ENCODE results near the gene TSPO2. TPM values are rescaled to one million over a fixed set of nuclear protein-coding genes. Genes with fewer than 3 reads are reported as not detected.
A peak's percentile ranks its signal among the peaks of the same experiment; 100 is the strongest.

Gene TSPO2
- total and polyA plus RNA-seq, 5 donors from 2014 or later = not detected

- peaks cover 8 to 31% (median 23%) of the 10 kb centered on the region in 4 donors for H3K4me1 Mint-ChIP-seq
- no peaks in the 10 kb centered on the region for H3K27me3 ChIP-seq (ENCODE audit: control insufficient read depth, insufficient read depth, low read length)
- H3K36me3 ChIP-seq (ENCODE audit: control insufficient read depth, insufficient read depth, low read length) = no peaks in the 10 kb centered on the region
- peak overlapping the region; percentile 88 to 95 (median 90) for H3K4me3 Mint-ChIP-seq
- peak overlapping the region; percentile 81 for H3K4me3 ChIP-seq (ENCODE audit: low read depth, low read length)
- no peaks in the 10 kb centered on the region for H3K36me3 Mint-ChIP-seq
- ATAC-seq (ENCODE audit: low read depth in 2 of 2) (peak; percentile 81 to 87), DNase-seq (peak; percentile 63 to 83 (median 74))
- H3K27ac ChIP-seq (ENCODE audit: insufficient read depth, low read length, poor library complexity, severe bottlenecking) = peak overlapping the region; percentile 65
- H3K4me1 ChIP-seq (ENCODE audit: control insufficient read depth, insufficient read depth, low read length, poor library complexity, severe bottlenecking) = peaks cover 25% of the 10 kb centered on the region
- H3K9me3 Mint-ChIP-seq = no peaks in the 10 kb centered on the region
- no peaks in the 10 kb centered on the region for H3K9me3 ChIP-seq (ENCODE audit: control insufficient read depth in 2 of 2, low read length in 2 of 2)
- no peaks in the 10 kb centered on the region for H3K27me3 Mint-ChIP-seq
- H3K27ac Mint-ChIP-seq = peak overlapping the region; percentile 93 to 99 (median 93)
These were observed 14.3 kb upstream of the TSPO2 start for GRCh38 chr6:41027799-41028560.

DNA sequence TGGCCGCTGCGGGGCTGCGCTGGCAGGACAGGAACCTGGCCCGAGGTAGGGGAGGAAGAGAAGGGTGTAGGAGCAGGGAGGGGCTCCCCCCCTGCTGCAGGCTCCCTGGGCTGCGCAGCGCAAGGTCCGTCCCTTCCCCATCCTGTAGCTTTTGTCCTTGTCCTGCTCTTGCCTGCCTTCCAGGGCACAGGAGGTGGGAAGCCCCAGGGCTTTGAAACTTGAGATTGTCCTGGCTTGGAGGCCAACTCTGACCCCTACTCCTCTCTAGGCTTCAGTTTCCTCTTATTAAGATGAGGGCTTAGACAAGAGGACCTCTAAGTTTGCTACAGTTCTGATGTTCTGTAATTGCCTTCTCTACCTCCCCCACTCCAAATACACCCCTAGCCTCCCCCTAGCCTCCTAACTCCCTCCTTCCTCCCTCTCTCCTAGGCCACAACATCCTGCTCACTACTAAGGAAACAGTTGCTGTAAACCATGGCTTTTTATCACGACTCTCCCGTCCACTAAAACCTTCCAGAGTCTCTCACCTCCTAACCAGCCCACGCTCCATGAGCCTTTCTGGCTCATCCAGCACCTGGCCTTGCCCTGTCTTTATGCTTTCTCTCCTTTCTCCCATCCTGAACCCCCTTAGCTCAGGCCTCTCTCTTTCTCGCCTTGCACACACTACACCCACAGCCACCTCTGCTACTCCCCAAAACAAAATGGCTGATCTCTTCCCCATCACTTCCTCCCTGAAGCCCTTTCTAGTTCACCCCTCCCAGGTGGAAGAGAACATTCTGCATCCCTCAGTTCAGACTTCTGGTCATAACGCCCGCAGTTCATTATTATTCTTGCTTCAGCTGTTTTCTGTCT lies 13.5 kb upstream of the TSPO2 start:
- Mint-ChIP-seq H3K4me3 (peak overlapping the region; percentile 88 to 95 (median 90)), H3K36me3 (no peaks in the 10 kb centered on the region), H3K4me1 (peaks cover 8 to 31% (median 23%) of the 10 kb centered on the region in 4 donors), H3K27me3 (no peaks in the 10 kb centered on the region), H3K27ac (peak overlapping the region; percentile 93 to 95 (median 93)), H3K9me3 (no peaks in the 10 kb centered on the region)
- Histone ChIP-seq H3K4me3 (ENCODE audit: low read depth, low read length) (peak overlapping the region; percentile 64), H3K9me3 (ENCODE audit: control insufficient read depth in 2 of 2, low read length in 2 of 2) (no peaks in the 10 kb centered on the region), H3K36me3 (ENCODE audit: control insufficient read depth, insufficient read depth, low read length) (no peaks in the 10 kb centered on the region), H3K27me3 (ENCODE audit: control insufficient read depth, insufficient read depth, low read length) (no peaks in the 10 kb centered on the region), H3K27ac (ENCODE audit: insufficient read depth, low read length, poor library complexity, severe bottlenecking) (peak overlapping the region; percentile 65), H3K4me1 (ENCODE audit: control insufficient read depth, insufficient read depth, low read length, poor library complexity, severe bottlenecking) (peaks cover 25% of the 10 kb centered on the region)
- DNase-seq (peak in 1 of 3 donors; percentile 57), ATAC-seq (ENCODE audit: low read depth in 2 of 2) (peak; percentile 22 to 55)

DNA sequence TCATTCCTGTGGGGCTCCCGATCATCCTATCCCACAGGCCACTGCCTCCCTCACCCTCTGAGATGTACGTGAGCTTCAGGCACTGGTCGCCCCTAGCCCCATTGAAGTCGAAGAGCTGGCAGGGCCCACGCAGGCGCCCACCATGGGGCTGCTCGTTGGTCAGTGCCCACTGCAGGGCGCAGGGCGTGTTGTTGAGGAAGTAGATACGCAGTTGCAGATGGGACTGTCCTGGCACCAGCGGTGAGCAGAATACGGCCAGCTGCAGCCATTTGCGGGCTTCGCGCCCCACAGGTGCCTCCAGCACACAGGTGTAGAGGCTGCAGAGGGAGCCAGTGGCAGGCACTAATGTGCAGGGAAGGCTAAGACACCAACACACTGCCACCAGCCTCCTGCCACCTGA lies 9.4 kb upstream of the TSPO2 start:
- H3K27ac Mint-ChIP-seq = no peak overlapping the region
- no peaks in the 10 kb centered on the region for H3K9me3 ChIP-seq (ENCODE audit: control insufficient read depth in 2 of 2, low read length in 2 of 2)
- peaks cover 0 to 15% (median 11%) of the 10 kb centered on the region in 4 donors for H3K4me1 Mint-ChIP-seq

GRCh38 chr6:41033776-41034175 lies 8.5 kb upstream of the TSPO2 start:
- Mint-ChIP-seq H3K4me3 (no peak overlapping the region), H3K27ac (no peak overlapping the region), H3K27me3 (no peaks in the 10 kb centered on the region), H3K9me3 (peaks cover 0 to 2% (median 0%) of the 10 kb centered on the region in 7 donors), H3K4me1 (peaks cover 0 to 9% (median 7%) of the 10 kb centered on the region in 4 donors), H3K36me3 (peaks cover 3% of the 10 kb centered on the region)
- ATAC-seq (ENCODE audit: low read depth in 2 of 2) (no peak), DNase-seq (no peak)
- no peak overlapping the region for H3K27ac ChIP-seq (ENCODE audit: insufficient read depth, low read length, poor library complexity, severe bottlenecking)
- H3K36me3 ChIP-seq (ENCODE audit: control insufficient read depth, insufficient read depth, low read length) = no peaks in the 10 kb centered on the region
- no peak overlapping the region for H3K4me3 ChIP-seq (ENCODE audit: low read depth, low read length)
- no peaks in the 10 kb centered on the region for H3K27me3 ChIP-seq (ENCODE audit: control insufficient read depth, insufficient read depth, low read length)
- H3K9me3 ChIP-seq (ENCODE audit: control insufficient read depth in 2 of 2, low read length in 2 of 2) = no peaks in the 10 kb centered on the region
- H3K4me1 ChIP-seq (ENCODE audit: control insufficient read depth, insufficient read depth, low read length, poor library complexity, severe bottlenecking) = peaks cover 6% of the 10 kb centered on the region

More for the DNA sequence above, 9.4 kb upstream of the TSPO2 start:
- DNase-seq (no peak), ATAC-seq (ENCODE audit: low read depth in 2 of 2) (no peak)
- peaks cover 15% of the 10 kb centered on the region for H3K4me1 ChIP-seq (ENCODE audit: control insufficient read depth, insufficient read depth, low read length, poor library complexity, severe bottlenecking)
- H3K4me3 Mint-ChIP-seq = no peak overlapping the region
- no peaks in the 10 kb centered on the region for H3K36me3 ChIP-seq (ENCODE audit: control insufficient read depth, insufficient read depth, low read length)
- H3K9me3 Mint-ChIP-seq = peaks cover 0 to 2% (median 0%) of the 10 kb centered on the region in 7 donors
- no peak overlapping the region for H3K4me3 ChIP-seq (ENCODE audit: low read depth, low read length)
- peaks cover 3% of the 10 kb centered on the region for H3K36me3 Mint-ChIP-seq
- H3K27ac ChIP-seq (ENCODE audit: insufficient read depth, low read length, poor library complexity, severe bottlenecking) = no peak overlapping the region
- no peaks in the 10 kb centered on the region for H3K27me3 Mint-ChIP-seq
- no peaks in the 10 kb centered on the region for H3K27me3 ChIP-seq (ENCODE audit: control insufficient read depth, insufficient read depth, low read length)

DNA sequence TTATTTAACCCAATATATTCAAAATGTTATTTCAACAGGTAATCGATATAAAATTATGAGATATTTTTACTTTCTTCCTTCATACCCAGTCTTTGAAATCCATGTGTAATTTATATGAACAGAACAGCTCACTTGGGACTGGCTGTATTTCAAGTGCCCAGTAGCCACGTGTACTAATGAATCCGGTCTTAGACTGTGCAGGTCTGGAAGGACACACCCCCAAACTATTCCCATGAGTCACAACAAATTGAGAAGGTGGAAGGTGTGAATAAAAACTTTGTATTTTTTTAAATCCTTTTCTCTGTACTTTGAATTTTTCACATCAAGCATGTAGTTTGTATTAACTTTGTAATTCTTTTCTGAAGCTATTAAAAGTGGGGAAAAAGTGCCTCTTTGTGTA lies 6.1 kb upstream of the TSPO2 start:
- Mint-ChIP-seq H3K27me3 (no peaks in the 10 kb centered on the region), H3K9me3 (peaks cover 0 to 2% (median 0%) of the 10 kb centered on the region in 7 donors), H3K4me3 (no peak overlapping the region), H3K36me3 (peaks cover 3% of the 10 kb centered on the region), H3K4me1 (peaks cover 0 to 5% (median 2%) of the 10 kb centered on the region in 4 donors), H3K27ac (no peak overlapping the region)
- Histone ChIP-seq H3K4me3 (ENCODE audit: low read depth, low read length) (no peak overlapping the region), H3K27ac (ENCODE audit: insufficient read depth, low read length, poor library complexity, severe bottlenecking) (no peak overlapping the region), H3K27me3 (ENCODE audit: control insufficient read depth, insufficient read depth, low read length) (no peaks in the 10 kb centered on the region), H3K9me3 (ENCODE audit: control insufficient read depth in 2 of 2, low read length in 2 of 2) (no peaks in the 10 kb centered on the region), H3K4me1 (ENCODE audit: control insufficient read depth, insufficient read depth, low read length, poor library complexity, severe bottlenecking) (no peaks in the 10 kb centered on the region), H3K36me3 (ENCODE audit: control insufficient read depth, insufficient read depth, low read length) (no peaks in the 10 kb centered on the region)
- no peak for ATAC-seq (ENCODE audit: low read depth in 2 of 2)
- no peak for DNase-seq

- no peak for DNase-seq
- Histone ChIP-seq H3K36me3 (ENCODE audit: control insufficient read depth, insufficient read depth, low read length) (no peaks in the 10 kb centered on the region), H3K4me3 (ENCODE audit: low read depth, low read length) (no peak overlapping the region), H3K4me1 (ENCODE audit: control insufficient read depth, insufficient read depth, low read length, poor library complexity, severe bottlenecking) (no peaks in the 10 kb centered on the region), H3K27me3 (ENCODE audit: control insufficient read depth, insufficient read depth, low read length) (no peaks in the 10 kb centered on the region), H3K9me3 (ENCODE audit: control insufficient read depth in 2 of 2, low read length in 2 of 2) (no peaks in the 10 kb centered on the region), H3K27ac (ENCODE audit: insufficient read depth, low read length, poor library complexity, severe bottlenecking) (no peak overlapping the region)
- ATAC-seq (ENCODE audit: low read depth in 2 of 2) = no peak
- Mint-ChIP-seq H3K4me3 (no peak overlapping the region), H3K36me3 (peaks cover 3% of the 10 kb centered on the region), H3K4me1 (peaks cover 0 to 5% (median 2%) of the 10 kb centered on the region in 4 donors), H3K27me3 (no peaks in the 10 kb centered on the region), H3K27ac (peak overlapping the region in 1 of 3 donors; percentile 1), H3K9me3 (peaks cover 0 to 2% (median 0%) of the 10 kb centered on the region in 7 donors)
These were observed 5.7 kb upstream of the TSPO2 start for GRCh38 chr6:41036601-41037000.

DNA sequence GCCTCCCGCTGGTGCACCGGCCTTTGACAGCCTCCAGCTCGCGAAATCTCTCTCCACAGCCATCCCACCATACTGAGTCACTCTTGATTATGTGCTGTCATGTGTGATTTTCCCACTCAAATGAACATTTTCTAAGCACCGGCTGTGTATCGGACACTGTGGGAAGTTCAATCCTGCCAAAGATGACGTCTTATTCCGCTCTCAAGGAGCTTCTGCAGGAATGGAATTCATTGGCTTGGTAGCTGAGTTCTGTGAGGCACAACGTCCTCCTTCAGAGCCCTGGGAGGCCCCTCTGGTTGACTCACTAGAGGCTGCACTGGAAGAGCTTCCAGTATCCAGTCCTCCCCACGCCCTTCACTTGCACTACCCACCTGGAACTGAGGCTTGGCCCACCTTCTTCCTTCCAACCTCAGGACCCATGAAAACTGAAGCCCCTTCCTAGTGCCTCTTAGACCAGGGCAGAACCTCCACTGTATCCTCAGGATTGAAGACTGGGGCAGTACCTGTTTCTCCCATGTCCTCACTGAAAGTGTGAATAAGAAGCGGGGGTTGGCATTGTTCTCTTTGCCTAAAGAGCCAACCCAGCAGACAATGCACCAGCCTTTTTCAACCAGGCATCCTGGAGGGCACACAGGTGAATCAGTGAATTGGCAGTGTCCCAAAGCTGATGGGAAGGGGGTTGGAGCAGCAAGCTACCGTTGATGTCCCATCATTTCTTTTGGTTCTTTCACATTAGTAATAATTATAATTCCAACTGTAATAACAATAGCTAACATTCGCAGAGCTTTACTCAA lies 5.0 kb upstream of the TSPO2 start:
- Mint-ChIP-seq H3K36me3 (peaks cover 8% of the 10 kb centered on the region), H3K4me1 (peaks cover 0 to 5% (median 2%) of the 10 kb centered on the region in 4 donors), H3K9me3 (peaks cover 0 to 2% (median 0%) of the 10 kb centered on the region in 7 donors), H3K27me3 (no peaks in the 10 kb centered on the region), H3K27ac (no peak overlapping the region), H3K4me3 (no peak overlapping the region)
- Histone ChIP-seq H3K27ac (ENCODE audit: insufficient read depth, low read length, poor library complexity, severe bottlenecking) (no peak overlapping the region), H3K9me3 (ENCODE audit: control insufficient read depth in 2 of 2, low read length in 2 of 2) (no peaks in the 10 kb centered on the region), H3K4me3 (ENCODE audit: low read depth, low read length) (no peak overlapping the region), H3K36me3 (ENCODE audit: control insufficient read depth, insufficient read depth, low read length) (no peaks in the 10 kb centered on the region), H3K4me1 (ENCODE audit: control insufficient read depth, insufficient read depth, low read length, poor library complexity, severe bottlenecking) (no peaks in the 10 kb centered on the region), H3K27me3 (ENCODE audit: control insufficient read depth, insufficient read depth, low read length) (no peaks in the 10 kb centered on the region)
- ATAC-seq (ENCODE audit: low read depth in 2 of 2) = no peak
- no peak for DNase-seq

Data from CD4-positive, CD25-positive, alpha-beta regulatory T cell (primary cell).